ENCODE measurements around the gene COL4A1.

The COL4A1 gene

GRCh38 chr13:110345266-110345665, 38.3 kb upstream of the COL4A1 start:
- Histone ChIP-seq H2BK120ac (ENCODE audit: low read depth, low read length) (no peak overlapping the region), H3K4me2 (ENCODE audit: insufficient read depth, low read length, poor library complexity, severe bottlenecking) (no peak overlapping the region), H3K4ac (ENCODE audit: low read length) (no peak overlapping the region), H3K14ac (ENCODE audit: low read length) (no peak overlapping the region), H4K8ac (ENCODE audit: low read depth, low read length) (no peak overlapping the region), H3K4me3 (ENCODE audit: low read length in 2 of 2) (no peak overlapping the region), H2AK5ac (ENCODE audit: low read depth, low read length) (no peak overlapping the region), H3K4me1 (ENCODE audit: control insufficient read depth in 2 of 2, insufficient read depth in 1 of 2, low read depth in 1 of 2, low read length in 2 of 2) (peaks cover 13 to 21% of the 10 kb centered on the region in 2 donors), H3K18ac (ENCODE audit: low read length) (no peak overlapping the region), H3K27me3 (ENCODE audit: control insufficient read depth in 3 of 3, insufficient read depth in 3 of 3, low read depth in 1 of 3, low read length in 3 of 3) (no peaks in the 10 kb centered on the region), H2BK5ac (ENCODE audit: low read length) (no peak overlapping the region), H3K36me3 (replicated peaks in 1 of 2; ENCODE audit: control insufficient read depth in 2 of 2, insufficient read depth in 2 of 2, low read length in 2 of 2) (peaks cover 0 to 28% of the 10 kb centered on the region in 2 donors), H2BK15ac (ENCODE audit: low read length) (no peak overlapping the region), H3K9ac (ENCODE audit: low read depth, low read length, poor library complexity) (no peak overlapping the region), H4K91ac (ENCODE audit: low read depth, low read length, poor library complexity) (no peak overlapping the region), H3K27ac (replicated peaks; ENCODE audit: low read length) (no peak overlapping the region), H3K79me1 (ENCODE audit: low read depth, low read length) (peaks cover 8% of the 10 kb centered on the region), H2BK12ac (ENCODE audit: low read length) (no peak overlapping the region), H3K9me3 (replicated peaks in 1 of 2; ENCODE audit: control insufficient read depth in 2 of 2, insufficient read depth in 1 of 2, low read depth in 1 of 2, low read length in 2 of 2) (peaks cover 2 to 14% of the 10 kb centered on the region in 2 donors), H3K23ac (ENCODE audit: low read depth, low read length, poor library complexity) (no peak overlapping the region), H2AFZ (ENCODE audit: low read length) (no peak overlapping the region)
- WGBS, 2 donors (ENCODE audit: extremely low coverage in 2 of 2, insufficient read length in 2 of 2, insufficient replicate concordance in 1 of 2) = no CpG with 5 or more reads among the region's 7 CpGs
- DNase-seq (ENCODE audit: low spot score) = no peak

- no CpG with 5 or more reads among the region's 5 CpGs for WGBS, 2 donors (ENCODE audit: extremely low coverage in 2 of 2, insufficient read length in 2 of 2, insufficient replicate concordance in 1 of 2)
- H3K4me1 ChIP-seq (ENCODE audit: control insufficient read depth in 2 of 2, insufficient read depth in 1 of 2, low read depth in 1 of 2, low read length in 2 of 2) = peaks cover 13 to 20% of the 10 kb centered on the region in 2 donors
- H3K36me3 ChIP-seq (replicated peaks in 1 of 2; ENCODE audit: control insufficient read depth in 2 of 2, insufficient read depth in 2 of 2, low read length in 2 of 2) = peaks cover 0 to 26% of the 10 kb centered on the region in 2 donors
Observed at GRCh38 chr13:110344320-110344719, 37.4 kb upstream of the COL4A1 start.

GRCh38 chr13:110343241-110343865, 36.4 kb upstream of the COL4A1 start:
- H2AK5ac ChIP-seq (ENCODE audit: low read depth, low read length) = no peak overlapping the region
- no peak overlapping the region for H2BK15ac ChIP-seq (ENCODE audit: low read length)
- no peak overlapping the region for H3K9ac ChIP-seq (ENCODE audit: low read depth, low read length, poor library complexity)
- H3K23ac ChIP-seq (ENCODE audit: low read depth, low read length, poor library complexity) = no peak overlapping the region
- no peak overlapping the region for H3K4me3 ChIP-seq (ENCODE audit: low read length in 2 of 2)
- peaks cover 8% of the 10 kb centered on the region for H3K79me1 ChIP-seq (ENCODE audit: low read depth, low read length)
- H2BK12ac ChIP-seq (ENCODE audit: low read length) = no peak overlapping the region
- H3K18ac ChIP-seq (ENCODE audit: low read length) = no peak overlapping the region
- H2BK120ac ChIP-seq (ENCODE audit: low read depth, low read length) = no peak overlapping the region
- no peaks in the 10 kb centered on the region for H3K27me3 ChIP-seq (ENCODE audit: control insufficient read depth in 3 of 3, insufficient read depth in 3 of 3, low read depth in 1 of 3, low read length in 3 of 3)
- no peak overlapping the region for H2AFZ ChIP-seq (ENCODE audit: low read length)
- H4K91ac ChIP-seq (ENCODE audit: low read depth, low read length, poor library complexity) = no peak overlapping the region
- H3K4me2 ChIP-seq (ENCODE audit: insufficient read depth, low read length, poor library complexity, severe bottlenecking) = no peak overlapping the region
- peaks cover 19 to 29% of the 10 kb centered on the region in 2 donors for H3K4me1 ChIP-seq (ENCODE audit: control insufficient read depth in 2 of 2, insufficient read depth in 1 of 2, low read depth in 1 of 2, low read length in 2 of 2)
- H3K14ac ChIP-seq (ENCODE audit: low read length) = no peak overlapping the region
- H3K36me3 ChIP-seq (replicated peaks in 1 of 2; ENCODE audit: control insufficient read depth in 2 of 2, insufficient read depth in 2 of 2, low read length in 2 of 2) = peaks cover 0 to 24% of the 10 kb centered on the region in 2 donors
- H2BK5ac ChIP-seq (ENCODE audit: low read length) = no peak overlapping the region
- peaks cover 2 to 14% of the 10 kb centered on the region in 2 donors for H3K9me3 ChIP-seq (replicated peaks in 1 of 2; ENCODE audit: control insufficient read depth in 2 of 2, insufficient read depth in 1 of 2, low read depth in 1 of 2, low read length in 2 of 2)
- H3K4ac ChIP-seq (ENCODE audit: low read length) = no peak overlapping the region
- no peak overlapping the region for H4K8ac ChIP-seq (ENCODE audit: low read depth, low read length)
- WGBS, 2 donors (ENCODE audit: extremely low coverage in 2 of 2, insufficient read length in 2 of 2, insufficient replicate concordance in 1 of 2) = no CpG with 5 or more reads among the region's 16 CpGs
- no peak for DNase-seq (ENCODE audit: low spot score)
- no peak overlapping the region for H3K27ac ChIP-seq (replicated peaks; ENCODE audit: low read length)

More at GRCh38 chr13:110344320-110344719, 37.4 kb upstream of the COL4A1 start:
- H3K14ac ChIP-seq (ENCODE audit: low read length) = no peak overlapping the region
- peaks cover 2 to 14% of the 10 kb centered on the region in 2 donors for H3K9me3 ChIP-seq (replicated peaks in 1 of 2; ENCODE audit: control insufficient read depth in 2 of 2, insufficient read depth in 1 of 2, low read depth in 1 of 2, low read length in 2 of 2)
- H2BK120ac ChIP-seq (ENCODE audit: low read depth, low read length) = no peak overlapping the region
- H2AK5ac ChIP-seq (ENCODE audit: low read depth, low read length) = no peak overlapping the region
- DNase-seq (ENCODE audit: low spot score) = no peak
- no peaks in the 10 kb centered on the region for H3K27me3 ChIP-seq (ENCODE audit: control insufficient read depth in 3 of 3, insufficient read depth in 3 of 3, low read depth in 1 of 3, low read length in 3 of 3)
- no peak overlapping the region for H3K9ac ChIP-seq (ENCODE audit: low read depth, low read length, poor library complexity)
- H2BK12ac ChIP-seq (ENCODE audit: low read length) = no peak overlapping the region
- no peak overlapping the region for H2BK5ac ChIP-seq (ENCODE audit: low read length)
- H3K18ac ChIP-seq (ENCODE audit: low read length) = no peak overlapping the region
- H3K4me3 ChIP-seq (ENCODE audit: low read length in 2 of 2) = no peak overlapping the region
- no peak overlapping the region for H4K8ac ChIP-seq (ENCODE audit: low read depth, low read length)
- no peak overlapping the region for H4K91ac ChIP-seq (ENCODE audit: low read depth, low read length, poor library complexity)
- H3K79me1 ChIP-seq (ENCODE audit: low read depth, low read length) = peaks cover 8% of the 10 kb centered on the region
- no peak overlapping the region for H3K4me2 ChIP-seq (ENCODE audit: insufficient read depth, low read length, poor library complexity, severe bottlenecking)
- H3K4ac ChIP-seq (ENCODE audit: low read length) = no peak overlapping the region
- no peak overlapping the region for H2AFZ ChIP-seq (ENCODE audit: low read length)
- H2BK15ac ChIP-seq (ENCODE audit: low read length) = no peak overlapping the region
- H3K27ac ChIP-seq (replicated peaks; ENCODE audit: low read length) = no peak overlapping the region
- H3K23ac ChIP-seq (ENCODE audit: low read depth, low read length, poor library complexity) = no peak overlapping the region

- no peak overlapping the region for H3K4me3 ChIP-seq (ENCODE audit: low read length in 2 of 2)
- H3K27me3 ChIP-seq (ENCODE audit: control insufficient read depth in 3 of 3, insufficient read depth in 3 of 3, low read depth in 1 of 3, low read length in 3 of 3) = no peaks in the 10 kb centered on the region
- H2BK5ac ChIP-seq (ENCODE audit: low read length) = no peak overlapping the region
- H3K14ac ChIP-seq (ENCODE audit: low read length) = no peak overlapping the region
- H3K9ac ChIP-seq (ENCODE audit: low read depth, low read length, poor library complexity) = no peak overlapping the region
- WGBS, 2 donors (ENCODE audit: extremely low coverage in 2 of 2, insufficient read length in 2 of 2, insufficient replicate concordance in 1 of 2) = no CpG with 5 or more reads among the region's 9 CpGs
- H3K4me1 ChIP-seq (ENCODE audit: control insufficient read depth in 2 of 2, insufficient read depth in 1 of 2, low read depth in 1 of 2, low read length in 2 of 2) = peaks cover 26 to 37% of the 10 kb centered on the region in 2 donors
- no peak overlapping the region for H2BK15ac ChIP-seq (ENCODE audit: low read length)
- H2AK5ac ChIP-seq (ENCODE audit: low read depth, low read length) = no peak overlapping the region
- DNase-seq (ENCODE audit: low spot score) = no peak
- no peak overlapping the region for H4K91ac ChIP-seq (ENCODE audit: low read depth, low read length, poor library complexity)
- no peak overlapping the region for H3K18ac ChIP-seq (ENCODE audit: low read length)
- no peak overlapping the region for H3K4me2 ChIP-seq (ENCODE audit: insufficient read depth, low read length, poor library complexity, severe bottlenecking)
- H3K36me3 ChIP-seq (replicated peaks in 1 of 2; ENCODE audit: control insufficient read depth in 2 of 2, insufficient read depth in 2 of 2, low read length in 2 of 2) = peaks cover 0 to 24% of the 10 kb centered on the region in 2 donors
- H2BK12ac ChIP-seq (ENCODE audit: low read length) = no peak overlapping the region
- H3K23ac ChIP-seq (ENCODE audit: low read depth, low read length, poor library complexity) = no peak overlapping the region
- no peak overlapping the region for H3K27ac ChIP-seq (replicated peaks; ENCODE audit: low read length)
- no peak overlapping the region for H4K8ac ChIP-seq (ENCODE audit: low read depth, low read length)
- no peak overlapping the region for H3K4ac ChIP-seq (ENCODE audit: low read length)
- H2BK120ac ChIP-seq (ENCODE audit: low read depth, low read length) = no peak overlapping the region
- H3K79me1 ChIP-seq (ENCODE audit: low read depth, low read length) = peaks cover 8% of the 10 kb centered on the region
- peaks cover 2 to 14% of the 10 kb centered on the region in 2 donors for H3K9me3 ChIP-seq (replicated peaks in 1 of 2; ENCODE audit: control insufficient read depth in 2 of 2, insufficient read depth in 1 of 2, low read depth in 1 of 2, low read length in 2 of 2)
- H2AFZ ChIP-seq (ENCODE audit: low read length) = no peak overlapping the region
Observed at GRCh38 chr13:110342474-110342873, 35.5 kb upstream of the COL4A1 start.

Measured in neuronal stem cell (in vitro differentiated cells).